ENCODE measurements around the gene RFTN1. TPM values are rescaled to one million over a fixed set of nuclear protein-coding genes. Genes with fewer than 3 reads are reported as not detected.
"Not testable (repeated sequence)": the region's sequence is repeated elsewhere in the genome, so short reads cannot be mapped to it uniquely, and the experiment has no call there.

Gene RFTN1
- polyA plus RNA-seq, 12 donors = 10.4 to 29.6 (median 14.1) TPM; not detected in 1

DNA sequence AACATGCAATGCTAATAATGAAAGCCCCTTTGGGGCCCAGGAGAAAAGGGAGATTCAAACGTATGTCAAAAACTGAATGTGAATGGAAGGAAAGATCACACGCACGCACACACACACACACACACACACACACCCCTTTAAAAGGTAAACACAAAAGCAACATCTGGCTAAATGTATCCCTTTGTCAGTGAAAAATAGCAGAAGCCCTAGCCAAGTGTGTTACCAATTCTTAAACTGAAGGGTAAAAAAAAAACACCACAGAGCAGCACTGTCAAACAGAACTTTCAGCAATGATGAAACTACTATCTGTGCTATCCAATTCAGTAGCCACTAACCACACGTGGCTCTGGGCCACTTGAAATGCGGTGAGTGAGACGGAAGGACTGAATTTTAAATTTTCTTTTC lies 4.9 kb downstream of the RFTN1 start:
- DNase-seq = no peak

DNA sequence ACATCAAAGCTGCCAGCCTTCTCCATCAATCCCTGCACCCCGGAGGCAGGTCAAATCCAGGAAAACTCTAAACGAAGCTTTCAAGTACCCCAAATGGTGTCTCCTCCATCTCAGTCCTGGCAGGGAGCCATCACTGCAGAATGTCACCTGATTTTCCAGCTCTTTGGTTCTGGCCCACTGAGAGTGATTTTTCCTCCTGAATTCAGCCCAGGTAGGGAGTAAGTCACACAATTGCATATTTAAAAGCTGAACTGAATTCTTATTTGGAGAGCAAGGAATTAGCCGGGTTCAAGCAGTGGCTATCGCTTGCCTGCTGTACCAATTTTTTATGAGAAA lies 5.3 kb downstream of the RFTN1 start:
- DNase-seq = no peak

GRCh38 chr3:16507578-16508242 lies 5.8 kb downstream of the RFTN1 start:
- no peak for DNase-seq

- DNase-seq = no peak
Measured at GRCh38 chr3:16506884-16507577, 6.5 kb downstream of the RFTN1 start.

- DNase-seq = no peak
Measured at GRCh38 chr3:16506451-16506850, 7.0 kb downstream of the RFTN1 start.

- no peak for DNase-seq
Measured at GRCh38 chr3:16504692-16505091, 8.8 kb downstream of the RFTN1 start.

- DNase-seq = no peak
Measured at GRCh38 chr3:16504242-16504641, 9.3 kb downstream of the RFTN1 start.

GRCh38 chr3:16503191-16503776 lies 10.2 kb downstream of the RFTN1 start:
- DNase-seq = no peak

- DNase-seq = no peak
Measured at GRCh38 chr3:16502347-16502908, 11.1 kb downstream of the RFTN1 start.

GRCh38 chr3:16501376-16501775 lies 12.1 kb downstream of the RFTN1 start:
- no peak for DNase-seq

- DNase-seq = no peak
Measured at GRCh38 chr3:16500911-16501310, 12.6 kb downstream of the RFTN1 start.

- DNase-seq = no peak
Measured at GRCh38 chr3:16500093-16500492, 13.4 kb downstream of the RFTN1 start.

GRCh38 chr3:16499351-16499750 lies 14.1 kb downstream of the RFTN1 start:
- no peak for DNase-seq

DNA sequence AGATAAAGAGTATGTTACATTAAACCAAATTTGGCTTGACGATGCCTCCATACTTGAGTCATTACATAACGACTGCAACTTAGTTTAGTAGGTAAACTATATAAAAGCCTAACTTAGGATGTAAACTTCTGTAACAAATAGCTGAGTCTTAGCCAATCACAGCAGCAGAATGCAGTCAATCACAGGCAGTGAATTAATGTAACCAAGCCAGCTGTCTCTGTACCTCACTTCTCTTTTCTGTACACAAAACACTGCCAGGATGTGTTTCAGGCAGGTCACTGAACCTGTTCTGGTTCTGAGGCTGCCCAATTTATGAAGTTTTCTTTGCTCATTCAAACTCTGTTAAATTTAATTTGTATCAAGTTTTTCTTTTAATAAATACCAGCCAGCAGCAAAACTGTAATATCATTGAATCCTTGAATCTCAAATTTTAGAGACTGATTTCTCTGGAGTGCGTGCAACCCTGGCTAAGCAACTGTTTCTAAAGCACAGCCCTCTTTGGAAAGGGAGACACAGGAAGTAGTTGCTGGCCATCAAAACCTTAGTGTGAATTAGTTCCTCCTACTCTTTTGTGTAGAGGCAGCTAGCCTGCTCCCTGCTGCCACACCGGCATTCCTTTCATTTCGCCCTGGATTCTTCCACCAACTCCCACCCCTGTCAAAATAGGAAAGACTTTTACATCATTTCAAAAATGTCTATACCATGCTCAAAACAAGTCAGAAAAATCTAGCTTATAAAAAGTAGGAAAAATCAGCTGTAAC lies 15.2 kb downstream of the RFTN1 start:
- DNase-seq = no peak

- DNase-seq = no peak
Measured at GRCh38 chr3:16496408-16497222, 16.9 kb downstream of the RFTN1 start.

DNA sequence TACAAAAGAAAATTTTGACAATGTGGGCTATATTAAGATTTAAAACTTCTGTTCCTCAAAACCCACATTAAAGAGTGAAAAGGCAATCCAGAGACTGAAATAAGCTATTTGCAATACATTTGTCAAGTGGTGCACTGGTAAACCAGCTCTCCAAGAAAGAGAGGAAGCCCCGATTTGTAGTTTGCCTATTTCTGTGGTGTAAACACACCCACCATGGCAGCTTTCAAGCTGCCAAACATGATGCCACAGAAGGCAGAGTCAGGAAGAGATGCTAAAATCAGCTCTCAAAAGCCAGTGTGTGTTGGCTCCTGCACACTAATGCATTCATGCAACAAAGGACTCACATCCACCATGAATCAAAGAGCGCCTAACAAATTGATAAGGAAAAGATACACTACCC lies 17.5 kb downstream of the RFTN1 start:
- DNase-seq = no peak

GRCh38 chr3:16494814-16495431 lies 18.6 kb downstream of the RFTN1 start:
- DNase-seq = no peak

DNA sequence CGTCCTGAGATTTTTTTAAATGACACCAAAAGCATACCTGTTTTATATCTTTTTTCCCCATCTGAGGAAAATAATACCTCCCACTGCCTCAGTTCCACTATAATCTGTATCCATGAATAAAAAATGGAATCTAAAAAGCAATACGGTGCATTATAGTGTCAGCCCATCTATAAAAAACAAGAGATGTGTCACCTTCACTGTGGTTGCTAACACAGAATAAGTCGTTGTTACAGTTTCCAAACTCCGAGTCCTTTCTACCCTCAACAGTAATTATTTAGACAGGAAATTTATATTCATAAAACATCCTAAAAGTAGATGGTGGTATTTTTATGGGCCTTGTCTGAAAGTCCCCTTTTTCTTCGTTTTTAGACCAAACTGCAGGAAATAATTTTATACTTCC lies 19.4 kb downstream of the RFTN1 start:
- no peak for DNase-seq

DNA sequence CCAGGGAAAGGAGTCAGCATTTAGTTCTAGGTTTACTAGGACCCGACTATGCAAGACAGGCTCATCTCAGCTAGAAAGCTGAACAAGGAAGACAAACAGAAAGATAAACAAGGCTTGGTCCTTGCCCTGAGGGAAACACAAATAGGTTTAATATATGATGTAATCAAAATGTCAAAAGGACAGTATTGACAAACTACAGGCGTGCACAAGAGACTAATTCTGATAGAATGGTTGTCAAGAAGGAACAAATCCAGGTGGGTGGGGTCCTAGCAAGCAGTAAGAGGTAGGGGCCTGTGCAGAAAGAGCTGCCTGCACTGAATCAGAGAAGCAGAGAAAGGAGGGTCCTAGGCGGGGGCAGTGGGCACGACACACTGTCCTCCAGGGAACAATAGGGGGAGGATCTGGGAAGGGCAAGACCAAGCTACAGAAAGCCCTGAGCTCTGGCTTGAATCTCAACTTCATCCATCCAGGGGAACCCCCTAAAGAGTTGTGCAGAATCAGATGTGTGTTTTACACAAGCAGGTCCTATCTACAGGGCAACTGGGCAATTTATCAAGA lies 23.4 kb downstream of the RFTN1 start:
- DNase-seq = no peak

GRCh38 chr3:16489326-16490061 lies 24.0 kb downstream of the RFTN1 start:
- not testable (repeated sequence) for DNase-seq
